ENCODE data around the gene LCP2.

DNA sequence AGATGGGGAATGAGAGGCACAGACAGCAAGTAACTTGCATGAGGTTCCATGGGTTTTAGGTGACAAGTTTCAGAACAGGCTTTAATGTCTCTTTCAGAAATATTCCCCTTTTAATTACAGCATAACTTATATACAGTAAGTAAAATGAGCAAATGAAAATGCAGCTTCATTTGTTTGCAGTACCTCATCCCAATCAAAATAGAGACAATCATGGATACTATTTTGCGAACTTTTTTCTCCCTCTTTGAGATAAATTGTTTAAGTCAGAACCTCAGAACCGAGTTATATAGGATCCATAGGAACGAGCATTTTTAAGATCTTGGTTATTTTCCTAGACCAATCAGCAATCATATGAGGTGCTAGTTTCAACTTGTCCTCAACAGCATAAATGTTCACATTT is 3.5 kb downstream of the LCP2 start:
- TF ChIP-seq POLR2AphosphoS5 (IDR thresholded peaks at IDR 0.05), result no peak
- TF ChIP-seq, protein P1, sequence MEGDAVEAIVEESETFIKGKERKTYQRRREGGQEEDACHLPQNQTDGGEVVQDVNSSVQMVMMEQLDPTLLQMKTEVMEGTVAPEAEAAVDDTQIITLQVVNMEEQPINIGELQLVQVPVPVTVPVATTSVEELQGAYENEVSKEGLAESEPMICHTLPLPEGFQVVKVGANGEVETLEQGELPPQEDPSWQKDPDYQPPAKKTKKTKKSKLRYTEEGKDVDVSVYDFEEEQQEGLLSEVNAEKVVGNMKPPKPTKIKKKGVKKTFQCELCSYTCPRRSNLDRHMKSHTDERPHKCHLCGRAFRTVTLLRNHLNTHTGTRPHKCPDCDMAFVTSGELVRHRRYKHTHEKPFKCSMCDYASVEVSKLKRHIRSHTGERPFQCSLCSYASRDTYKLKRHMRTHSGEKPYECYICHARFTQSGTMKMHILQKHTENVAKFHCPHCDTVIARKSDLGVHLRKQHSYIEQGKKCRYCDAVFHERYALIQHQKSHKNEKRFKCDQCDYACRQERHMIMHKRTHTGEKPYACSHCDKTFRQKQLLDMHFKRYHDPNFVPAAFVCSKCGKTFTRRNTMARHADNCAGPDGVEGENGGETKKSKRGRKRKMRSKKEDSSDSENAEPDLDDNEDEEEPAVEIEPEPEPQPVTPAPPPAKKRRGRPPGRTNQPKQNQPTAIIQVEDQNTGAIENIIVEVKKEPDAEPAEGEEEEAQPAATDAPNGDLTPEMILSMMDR (IDR thresholded peaks at IDR 0.05), result no peak
- no peak for TF ChIP-seq POLR2A (IDR thresholded peaks at IDR 0.05)
- no peak for TF ChIP-seq EP300 (IDR thresholded peaks at IDR 0.05)

Measured in upper lobe of left lung (tissue), 4 donors.